T47D (cell line): ENCODE results near the gene EPN2.
"Not testable (repeated sequence)": the region's sequence is repeated elsewhere in the genome, so short reads cannot be mapped to it uniquely, and the experiment has no call there.

ENCODE experiments used
- DNase-seq, 2 experiments: peaks; one replicate each; pipeline versions ENCODE4 v3.0.0 to v3.0.0-alpha.2; 2011 to 2012; ENCODE audit warnings: low read depth in 1 of 2, low spot score in 1 of 2
- JUND ChIP-seq: IDR thresholded peaks from 2 replicates; pipeline ENCODE4 v1.6.1; 2012; ENCODE audit warnings: low read depth
- in situ Hi-C: cut with HindIII; loops from 2 replicates; pipeline ENCODE4 v1.10.0; 2016; ENCODE audit warnings: low sequenced_read_pairs, low pct_unique_long_range_greater_than_20kb

Gene EPN2

GRCh38 chr17:19346351-19347255 is 109.4 kb downstream of the EPN2 start:
- no peak for DNase-seq
- no peak for TF ChIP-seq JUND
- in situ Hi-C loops, result no loop called here

GRCh38 chr17:19347323-19348080 is 110.3 kb downstream of the EPN2 start:
- in situ Hi-C loops, result no loop called here

DNA sequence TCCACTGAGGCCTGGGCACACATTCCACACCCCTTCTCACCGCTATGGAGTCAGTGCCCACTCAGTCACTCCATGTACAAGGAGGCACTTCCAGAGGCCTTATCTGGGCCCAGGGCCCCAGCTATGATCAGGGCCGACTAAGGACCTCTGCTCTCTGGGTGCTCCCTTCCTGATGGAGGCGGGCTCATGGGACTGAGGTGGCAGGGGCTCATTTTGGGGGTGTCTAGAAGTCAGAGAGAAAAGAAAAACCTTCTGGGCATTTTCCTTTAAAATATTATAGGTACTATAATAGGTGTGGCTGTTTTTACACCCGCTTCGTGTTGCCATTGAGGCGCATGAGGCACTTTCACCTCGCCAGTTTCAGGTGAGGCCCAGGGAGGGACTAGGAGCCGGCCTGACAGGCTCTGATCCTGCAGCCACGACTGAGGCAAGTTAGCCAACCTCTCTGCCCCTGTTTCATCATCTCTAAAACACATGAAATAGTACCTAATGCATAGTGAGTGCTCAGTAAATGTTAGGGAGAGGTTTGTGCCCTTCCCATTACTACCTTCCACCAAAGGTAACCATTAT is 111.0 kb downstream of the EPN2 start:
- no peak for TF ChIP-seq JUND
- in situ Hi-C loops, result no loop called here
- no peak for DNase-seq

More at GRCh38 chr17:19347323-19348080, 110.3 kb downstream of the EPN2 start:
- no peak for DNase-seq
- TF ChIP-seq JUND, result no peak

- no peak for DNase-seq
- in situ Hi-C loops, result no loop called here
- TF ChIP-seq JUND, result no peak
Measured at GRCh38 chr17:19348806-19349205, 111.6 kb downstream of the EPN2 start.

DNA sequence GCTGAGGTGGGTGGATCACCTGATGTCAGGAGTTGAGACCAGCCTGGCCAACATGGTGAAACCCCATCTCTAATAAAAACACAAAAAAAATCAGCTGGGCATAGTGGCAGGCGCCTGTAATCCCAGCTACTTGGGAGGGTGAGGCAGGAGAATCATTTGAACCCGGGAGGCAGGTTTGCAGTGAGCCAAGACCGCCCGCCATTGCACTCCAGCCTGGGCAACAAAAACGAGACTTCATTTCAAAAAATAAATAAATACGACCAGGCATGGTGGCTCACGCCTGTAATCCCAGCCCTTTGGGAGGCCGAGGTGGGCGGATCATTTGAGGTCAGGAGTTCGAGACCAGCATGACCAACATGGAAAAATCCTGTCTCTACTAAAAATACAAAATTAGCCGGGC is 116.2 kb downstream of the EPN2 start:
- DNase-seq, in situ Hi-C loops: not testable (repeated sequence)

DNA sequence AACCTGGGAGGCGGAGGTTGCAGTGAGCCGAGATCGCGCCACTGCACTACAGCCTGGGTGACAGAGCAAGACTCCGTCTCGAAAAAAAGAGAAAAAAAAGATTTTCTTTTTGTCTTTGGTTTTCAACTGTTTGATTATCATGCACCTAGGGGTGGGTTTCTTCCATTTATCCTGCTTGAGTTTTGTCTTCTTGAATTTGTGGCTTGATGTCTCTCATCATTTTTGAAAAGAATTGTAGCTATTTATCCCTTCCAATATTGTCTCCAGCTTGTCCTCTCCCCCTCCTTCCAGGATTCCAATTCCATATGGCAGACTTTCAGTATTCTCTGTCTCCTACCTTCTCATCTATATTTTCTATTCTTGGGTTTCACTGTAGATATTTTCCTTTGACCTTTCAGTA is 117.6 kb downstream of the EPN2 start:
- DNase-seq, result no peak
- in situ Hi-C loops, result no loop called here
- no peak for TF ChIP-seq JUND

GRCh38 chr17:19357351-19357750 is 120.2 kb downstream of the EPN2 start:
- DNase-seq, result no peak
- no peak for TF ChIP-seq JUND
- in situ Hi-C loops, result no loop called here

- TF ChIP-seq JUND, result no peak
- DNase-seq, result no peak
- in situ Hi-C loops, result no loop called here
Measured at GRCh38 chr17:19357761-19358160, 120.6 kb downstream of the EPN2 start.

GRCh38 chr17:19359151-19359550 is 122.0 kb downstream of the EPN2 start:
- TF ChIP-seq JUND, result no peak
- in situ Hi-C loops, result no loop called here
- DNase-seq, result no peak

DNA sequence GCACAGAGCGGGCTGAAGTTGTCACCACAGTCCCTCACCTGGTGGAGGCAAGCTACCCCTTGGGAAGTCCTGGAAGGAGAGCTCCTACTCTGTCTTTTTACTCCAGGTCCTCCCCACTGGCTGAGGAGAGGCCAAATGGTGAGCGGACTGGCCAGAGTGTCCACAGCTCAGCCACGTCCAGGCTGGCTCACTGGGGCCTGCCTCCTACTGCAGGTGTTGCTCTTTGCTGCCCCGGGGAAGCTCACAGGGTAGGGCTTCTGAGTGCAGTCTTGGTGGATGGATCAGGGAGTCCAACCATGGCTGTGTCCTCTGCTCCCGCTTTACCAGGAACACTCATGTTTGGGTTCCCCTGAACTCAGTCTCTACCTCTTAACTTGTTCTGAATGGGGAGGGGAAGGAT is 122.7 kb downstream of the EPN2 start:
- TF ChIP-seq JUND, result no peak
- no peak for DNase-seq
- in situ Hi-C loops, result loop anchor here (10.0 kb wide), 1 partner anchor 105 kb away; no protein-coding TSS in a partner anchor

GRCh38 chr17:19360772-19361171 is 123.6 kb downstream of the EPN2 start:
- in situ Hi-C loops, result loop anchor here (10.0 kb wide), 1 partner anchor 104 kb away; no protein-coding TSS in a partner anchor
- DNase-seq, result no peak
- no peak for TF ChIP-seq JUND

DNA sequence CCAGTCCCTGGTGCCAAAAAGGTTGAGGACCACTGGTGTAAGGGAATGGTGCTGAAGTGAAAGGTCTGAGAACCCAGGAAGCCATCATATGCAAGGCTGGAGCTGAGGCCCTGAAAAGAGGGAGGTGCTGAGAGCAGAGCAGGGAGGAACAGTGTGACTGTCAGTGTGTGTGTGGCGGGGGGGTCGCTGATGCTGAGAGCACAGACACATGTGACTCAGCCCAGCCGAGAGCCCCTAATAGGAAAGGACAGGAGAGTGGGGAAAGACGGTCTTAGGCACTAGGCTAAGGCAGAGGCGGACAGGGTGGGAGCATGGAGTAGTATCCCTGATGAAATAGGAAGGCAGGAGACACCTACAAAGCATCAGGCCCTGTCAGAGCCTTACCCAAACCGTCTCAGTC is 124.2 kb downstream of the EPN2 start:
- no peak for DNase-seq
- in situ Hi-C loops, result loop anchor here (10.0 kb wide), 1 partner anchor 103 kb away; no protein-coding TSS in a partner anchor
- no peak for TF ChIP-seq JUND

DNA sequence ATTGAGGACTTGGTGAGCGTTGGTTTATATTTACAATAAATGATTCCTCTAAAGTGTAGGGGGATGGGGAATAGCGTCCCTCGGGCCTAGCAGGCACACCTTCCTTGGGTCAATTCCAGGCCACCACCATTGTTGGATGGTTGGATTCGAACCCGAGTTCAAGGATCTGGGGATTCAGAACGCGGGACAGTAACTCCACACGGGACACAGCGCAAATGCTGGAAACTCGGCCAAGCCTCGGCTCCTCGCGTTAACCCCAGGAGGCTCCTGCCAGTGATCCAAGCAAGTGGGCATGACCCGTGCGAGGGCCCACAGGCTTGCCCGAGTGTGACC is 124.7 kb downstream of the EPN2 start:
- in situ Hi-C loops, result loop anchor here (10.0 kb wide), 1 partner anchor 103 kb away; no protein-coding TSS in a partner anchor
- no peak for TF ChIP-seq JUND
- no peak for DNase-seq
